Activated T-cell treated with anti-CD3 and anti-CD28 coated beads for 1 hour (primary cell): ENCODE data around the gene BICD1.
"Not testable (repeated sequence)": the region's sequence is repeated elsewhere in the genome, so short reads cannot be mapped to it uniquely, and the experiment has no call there.

Source experiments
- DNase-seq: peaks from one replicate; pipeline ENCODE4 v3.0.0-alpha.2; 2020; ENCODE audit warnings: low read depth

Gene BICD1

DNA sequence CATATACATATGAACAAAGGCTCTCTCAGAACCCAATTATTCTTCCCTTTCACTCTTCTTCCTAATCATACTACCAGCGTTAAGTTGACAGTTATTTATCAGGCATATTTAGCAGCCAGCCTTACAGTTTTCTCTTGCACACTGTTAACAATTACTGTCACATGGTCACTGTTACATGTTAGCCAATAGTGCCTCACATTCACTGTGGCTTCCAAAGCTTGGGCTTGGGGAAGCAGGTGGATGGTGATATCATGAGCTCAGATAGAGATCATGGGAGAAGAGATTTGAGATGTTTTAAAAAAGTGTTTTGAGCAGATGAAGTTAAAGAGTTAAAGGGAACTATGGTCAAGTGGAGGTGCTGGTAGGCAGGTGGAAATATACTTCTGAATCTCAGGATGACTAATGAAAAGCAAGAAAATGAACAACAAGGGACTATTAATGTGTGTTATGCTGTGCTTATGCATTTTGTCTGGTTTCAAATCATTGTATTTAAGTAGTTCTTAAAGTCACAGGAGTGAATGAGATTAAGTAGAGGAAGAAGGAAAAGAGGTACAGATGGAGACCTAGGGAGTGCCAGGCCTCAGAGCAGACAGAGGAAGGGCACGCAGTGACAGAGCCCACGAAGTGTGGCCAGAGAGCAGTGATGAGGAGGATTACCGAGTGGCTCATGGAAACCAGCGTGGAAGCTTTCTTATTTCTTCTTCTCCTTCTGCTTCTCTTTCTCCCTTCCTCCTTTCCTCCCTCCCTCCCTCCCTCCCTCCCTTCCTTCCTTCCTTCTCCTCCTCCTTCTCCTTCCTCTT, 39.6 kb downstream of the BICD1 start:
- DNase-seq, result no peak

- no peak for DNase-seq
These were observed 41.7 kb downstream of the BICD1 start for GRCh38 chr12:32148372-32148771.

- no peak for DNase-seq
These were observed 42.8 kb downstream of the BICD1 start for GRCh38 chr12:32149489-32149888.

DNA sequence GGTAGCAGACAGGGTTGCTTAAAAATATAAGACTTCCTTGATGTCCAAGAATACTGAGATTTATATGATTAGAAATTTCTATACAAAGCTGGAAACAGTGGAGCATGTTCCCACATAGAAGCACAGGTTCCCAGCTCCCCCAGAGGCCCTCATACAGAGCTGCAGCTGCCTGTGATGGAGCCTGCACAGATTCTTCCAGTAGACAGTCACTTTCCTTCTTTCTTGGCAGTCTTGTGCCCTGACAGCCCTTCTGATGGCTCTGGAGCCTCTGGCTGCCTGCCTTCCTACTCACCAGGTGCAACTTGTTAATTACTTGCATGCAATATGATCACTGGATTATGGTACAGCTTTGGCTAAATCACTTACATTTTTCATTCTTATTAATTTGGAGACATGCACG, 44.4 kb downstream of the BICD1 start:
- no peak for DNase-seq

DNA sequence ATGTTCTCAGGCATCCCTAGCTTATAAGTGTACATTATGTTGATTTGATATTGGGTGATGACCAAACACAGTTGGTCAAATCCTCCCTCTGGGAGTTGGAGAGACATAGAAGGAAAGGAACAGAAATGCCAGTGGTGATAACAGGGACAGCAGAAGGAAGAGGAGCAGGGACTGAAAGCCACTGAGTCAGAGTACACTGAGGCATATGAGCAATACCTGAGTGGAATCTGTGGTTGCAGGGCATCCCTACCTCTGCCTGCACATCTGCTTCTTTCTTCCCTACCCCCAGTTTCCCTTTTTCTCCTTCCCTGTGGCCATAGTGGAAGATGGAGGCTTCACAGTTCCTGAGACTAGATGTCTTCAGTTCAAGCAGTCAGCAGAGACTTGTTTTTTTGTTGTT, 44.9 kb downstream of the BICD1 start:
- DNase-seq, result no peak

DNA sequence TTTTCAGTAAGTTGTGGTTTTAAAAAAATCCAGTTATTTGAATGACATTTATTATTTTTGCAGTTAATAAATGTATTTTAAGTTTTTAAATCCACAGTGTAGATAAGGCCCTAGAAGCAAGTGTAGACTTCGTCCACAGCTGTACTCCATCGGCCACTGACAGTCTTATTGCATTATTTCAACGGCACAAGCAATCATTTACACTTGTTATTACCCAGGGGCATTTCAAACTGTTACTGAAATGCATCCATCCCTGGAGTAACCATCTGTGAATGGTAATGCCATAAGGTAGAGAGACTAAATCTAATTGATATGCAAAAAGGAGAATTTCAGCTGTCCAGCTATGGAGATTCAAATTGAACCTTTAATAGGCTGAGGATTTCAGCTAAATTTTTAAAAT, 48.4 kb downstream of the BICD1 start:
- no peak for DNase-seq

DNA sequence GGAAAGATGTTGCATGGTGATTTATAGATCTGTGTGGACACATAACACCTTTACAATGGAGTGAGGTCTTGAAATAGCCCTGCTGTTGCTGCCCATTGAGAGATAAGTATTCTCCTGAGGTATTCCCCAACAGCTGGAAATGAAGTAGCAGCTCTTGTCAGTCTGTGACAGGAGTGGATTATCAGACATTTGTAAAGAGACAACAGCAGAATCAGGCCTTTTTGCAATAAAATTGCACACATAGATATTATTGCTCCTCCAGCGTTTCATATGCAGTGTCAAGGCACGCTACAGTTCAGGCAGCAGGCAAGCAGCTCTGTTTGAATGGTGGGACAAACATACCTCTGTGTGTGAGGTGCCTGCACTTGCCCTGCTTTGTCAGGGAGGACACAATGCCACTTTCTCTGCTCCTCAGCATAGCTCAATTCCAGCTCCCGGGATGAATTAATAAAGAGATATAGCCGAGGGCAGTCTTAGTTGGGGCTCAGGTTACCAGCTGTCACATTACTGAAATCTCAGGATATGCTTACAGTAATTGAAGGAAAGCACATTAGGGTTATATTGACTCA, 49.4 kb downstream of the BICD1 start:
- no peak for DNase-seq

- no peak for DNase-seq
These were observed 51.9 kb downstream of the BICD1 start for GRCh38 chr12:32158525-32158924.

DNA sequence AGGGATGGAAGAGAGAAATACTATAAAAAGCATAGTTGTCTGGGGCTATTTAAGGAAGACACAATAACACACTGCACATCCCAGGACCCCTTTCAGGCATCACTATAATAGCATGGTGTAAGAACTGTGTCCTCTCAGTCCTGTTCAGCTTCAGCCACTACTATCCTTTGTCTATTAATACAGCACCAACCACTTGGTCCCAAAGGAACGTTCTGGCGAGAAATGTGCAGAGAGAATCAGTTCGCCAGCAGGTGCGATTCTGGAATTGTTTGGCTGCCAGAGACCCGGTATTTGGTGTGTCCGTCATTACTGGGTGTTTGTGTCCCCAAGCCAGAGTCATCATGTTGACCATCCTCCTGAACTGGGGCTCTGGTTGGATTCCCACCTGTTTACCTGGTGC, 52.7 kb downstream of the BICD1 start:
- no peak for DNase-seq

- no peak for DNase-seq
These were observed 53.3 kb downstream of the BICD1 start for GRCh38 chr12:32159925-32160324.

DNA sequence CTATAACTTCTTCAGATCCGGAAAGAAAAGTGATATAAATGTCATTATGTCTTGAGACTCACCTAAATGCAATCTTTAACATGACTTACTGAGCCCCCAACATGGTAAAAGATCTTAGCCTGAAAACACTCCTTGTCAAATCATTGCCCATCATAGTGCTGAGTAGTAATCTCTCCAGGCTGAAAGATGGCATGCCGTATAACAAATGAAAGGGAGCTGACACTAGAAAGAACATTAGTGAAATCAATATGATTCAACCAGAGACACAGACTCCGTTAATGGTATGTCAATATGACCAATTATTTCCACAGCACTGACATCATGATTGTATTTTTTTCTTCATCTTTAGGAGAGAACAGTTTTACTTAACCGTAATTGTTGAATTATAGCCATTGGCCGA, 54.4 kb downstream of the BICD1 start:
- DNase-seq, result no peak

DNA sequence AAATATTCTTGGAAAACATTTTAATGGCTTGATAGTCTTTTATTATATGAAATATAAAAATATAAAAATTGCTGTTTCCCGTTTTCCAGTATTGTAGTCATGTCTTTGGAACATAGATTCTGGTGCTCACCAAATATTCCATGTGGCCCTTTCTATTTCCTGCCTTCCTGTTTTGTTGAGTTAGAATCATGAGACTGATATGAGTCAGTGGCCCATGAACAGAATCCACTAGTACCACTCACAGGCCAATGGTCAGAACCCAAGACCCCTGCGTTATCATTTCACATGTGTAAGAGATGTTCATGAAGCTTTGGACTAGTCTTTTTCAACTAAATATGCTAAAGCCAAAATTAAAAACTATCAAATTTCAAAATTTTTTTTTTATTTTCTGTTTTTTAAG, 56.9 kb downstream of the BICD1 start:
- no peak for DNase-seq

- no peak for DNase-seq
These were observed 59.9 kb downstream of the BICD1 start for GRCh38 chr12:32166510-32166909.

GRCh38 chr12:32170437-32170998, 63.9 kb downstream of the BICD1 start:
- no peak for DNase-seq

DNA sequence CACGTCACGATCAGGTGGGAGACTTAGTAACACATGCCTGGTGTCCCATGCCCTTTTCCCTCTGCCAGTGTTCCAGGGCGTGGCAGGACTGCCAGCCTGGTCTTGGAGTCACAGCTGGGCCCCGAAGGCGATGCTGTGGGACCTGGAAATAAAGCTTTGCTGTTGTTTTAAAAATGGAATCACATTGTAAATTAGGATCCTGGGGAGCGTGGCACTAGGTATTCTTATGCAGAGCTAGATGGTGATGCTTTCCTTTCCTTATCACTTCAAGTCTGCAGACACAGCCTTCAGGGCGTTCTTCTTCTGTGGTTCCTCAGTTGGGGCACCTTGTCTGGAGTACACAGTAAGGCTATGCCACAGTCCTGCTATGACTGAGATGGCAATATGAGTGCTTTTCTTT, 64.6 kb downstream of the BICD1 start:
- no peak for DNase-seq

DNA sequence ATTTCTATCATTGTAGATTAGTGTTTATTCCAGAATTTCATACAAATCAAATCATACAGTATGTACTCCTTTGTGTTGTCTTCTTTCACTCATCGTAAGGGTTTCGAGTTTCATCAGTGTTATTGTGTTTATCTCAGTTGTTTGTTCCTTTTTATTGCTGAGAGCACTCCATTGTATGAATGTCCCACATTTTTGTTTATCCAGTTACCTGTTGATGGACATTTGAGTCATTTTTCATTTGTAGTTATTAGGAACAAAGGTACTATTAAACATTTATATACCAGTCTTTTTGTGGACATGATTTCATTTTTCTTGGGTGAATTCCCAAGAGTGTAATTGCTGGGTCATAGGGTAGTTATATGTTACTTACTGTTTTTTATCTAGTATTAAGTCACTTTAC, 70.0 kb downstream of the BICD1 start:
- no peak for DNase-seq

- no peak for DNase-seq
These were observed 71.8 kb downstream of the BICD1 start for GRCh38 chr12:32178341-32179010.

GRCh38 chr12:32179011-32179395, 72.4 kb downstream of the BICD1 start:
- no peak for DNase-seq

GRCh38 chr12:32181498-32182175, 75.0 kb downstream of the BICD1 start:
- no peak for DNase-seq

- no peak for DNase-seq
These were observed 77.0 kb downstream of the BICD1 start for GRCh38 chr12:32183650-32184049.

- not testable (repeated sequence) for DNase-seq
These were observed 80.5 kb downstream of the BICD1 start for GRCh38 chr12:32187127-32187526.

DNA sequence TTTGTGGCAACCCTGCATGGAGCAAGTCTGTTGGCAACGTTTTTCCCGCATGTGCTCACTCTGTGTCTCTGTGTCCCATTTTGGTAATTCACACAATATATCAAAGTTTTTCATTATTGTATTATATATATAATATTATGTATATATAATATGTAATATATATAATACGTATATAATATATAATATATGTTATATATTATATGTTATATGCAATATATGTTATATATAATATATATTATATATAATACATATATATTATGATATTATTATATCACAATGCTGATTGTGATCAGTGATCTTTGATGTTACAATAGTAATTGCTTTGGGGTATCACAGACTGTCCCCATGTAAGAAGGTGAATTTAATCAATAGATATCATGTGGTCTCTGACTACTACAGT, 84.8 kb downstream of the BICD1 start:
- no peak for DNase-seq
